Stomach (tissue), 9 donors: ENCODE measurements around the gene FMN1. TPM values are rescaled to one million over a fixed set of nuclear protein-coding genes. Genes with fewer than 3 reads are reported as not detected.
A peak's percentile ranks its signal among the peaks of the same experiment; 100 is the strongest.

Experiments
- DNase-seq, 2 donors: peaks; one replicate each; pipeline versions ENCODE4 v3.0.0 to v3.0.0-alpha.2; 2013 to 2019
- H3K27ac ChIP-seq, 5 donors: fragments of 200-600 bp in 4 of 5; sonication (generic) in 4 of 5; one replicate each; pipeline ENCODE4 v1.5.1; 2013 to 2019; ENCODE audit warnings: mild to moderate bottlenecking in 1 of 5, moderate library complexity in 1 of 5
- H3K27me3 ChIP-seq, 3 donors: fragments of 200-600 bp; sonication (generic); one replicate each; pipeline ENCODE4 v1.5.1; 2017 to 2019; ENCODE audit warnings: mixed run types in 1 of 3
- H3K36me3 ChIP-seq, 4 donors: fragments of 200-600 bp; sonication (generic); 1 replicate in 3 of 4; 2 replicates in 1 of 4; pipeline ENCODE4 v1.5.1; 2016 to 2019
- H3K4me1 ChIP-seq, 4 donors: fragments of 200-600 bp; sonication (generic); one replicate each; pipeline ENCODE4 v1.5.1; 2016 to 2019
- H3K4me3 ChIP-seq, 4 donors: fragments of 200-600 bp; sonication (generic) in 3 of 4; one replicate each; pipeline ENCODE4 v1.5.1; 2016 to 2019; ENCODE audit warnings: mild to moderate bottlenecking in 1 of 4
- H3K9me3 ChIP-seq, 4 donors: fragments of 200-600 bp; sonication (generic); one replicate each; pipeline ENCODE4 v1.5.1; 2016 to 2019
- EP300 ChIP-seq: sonication (generic); formaldehyde crosslinking; IDR thresholded peaks from one replicate; pipeline ENCODE4 v1.6.1; 2017; ENCODE audit warnings: antibody characterized with exemption
- POLR2A ChIP-seq, 4 donors: fragments of 450-650 bp; IDR thresholded peaks; one replicate each; pipeline ENCODE4 v1.6.1; 2016; ENCODE audit warnings: antibody characterized with exemption in 4 of 4, control low read depth in 2 of 4, mild to moderate bottlenecking in 1 of 4, moderate library complexity in 1 of 4
- POLR2AphosphoS5 ChIP-seq, 3 donors: sonication (generic); formaldehyde crosslinking; IDR thresholded peaks; one replicate each; pipeline ENCODE4 v1.6.1; 2016; ENCODE audit warnings: antibody characterized with exemption in 3 of 3
- WGBS, 5 donors: extraction: QIAGEN DNeasy Blood & Tissue Kit in 3 of 5; methylation state at CpG; one replicate each; pipeline versions ENCODE4 v1.1.5 to v1.1.7; 2013 to 2018; 5-methylcytosine and 5-hydroxymethylcytosine counted together
- intact Hi-C: fragments of 100-400 bp; cut with DNase I; formaldehyde crosslinking; loops from one replicate; pipeline ENCODE4 v1.15.1; 2023; ENCODE audit warnings: low total_unique reads
- polyA plus RNA-seq, 3 donors: library from polyadenylated mRNA; stranded (reverse); fragments of 200-250 nt; gene quantifications; one replicate each; pipeline ENCODE4 v1.2.3, GENCODE V29; 2013
- total RNA-seq, 5 donors: library from RNA; depleted of rRNA; stranded (reverse); fragments of >200 nt; gene quantifications; one replicate each; pipeline versions ENCODE4 v1.1.0 to v1.2.3, GENCODE V29; 2014 to 2016
- TF ChIP-seq, protein P1 (sequence below), 7 experiments: fragments of 450-650 bp in 4 of 7; fragments of 200-600 bp in 3 of 7; sonication (generic) in 3 of 7; IDR thresholded peaks; one replicate each; pipeline ENCODE4 v1.5.1; 2016 to 2019; ENCODE audit warnings: antibody characterized with exemption in 7 of 7, control low read depth in 2 of 7, mild to moderate bottlenecking in 1 of 7
- donor health status: healthy with polysubstance abuse.
- donor health status: Bipolar disorder and iron deficiency.
- donor health status: healthy.

The FMN1 gene
- total and polyA plus RNA-seq, 8 donors, result 0.40 to 58.0 (median 22.9) TPM

DNA sequence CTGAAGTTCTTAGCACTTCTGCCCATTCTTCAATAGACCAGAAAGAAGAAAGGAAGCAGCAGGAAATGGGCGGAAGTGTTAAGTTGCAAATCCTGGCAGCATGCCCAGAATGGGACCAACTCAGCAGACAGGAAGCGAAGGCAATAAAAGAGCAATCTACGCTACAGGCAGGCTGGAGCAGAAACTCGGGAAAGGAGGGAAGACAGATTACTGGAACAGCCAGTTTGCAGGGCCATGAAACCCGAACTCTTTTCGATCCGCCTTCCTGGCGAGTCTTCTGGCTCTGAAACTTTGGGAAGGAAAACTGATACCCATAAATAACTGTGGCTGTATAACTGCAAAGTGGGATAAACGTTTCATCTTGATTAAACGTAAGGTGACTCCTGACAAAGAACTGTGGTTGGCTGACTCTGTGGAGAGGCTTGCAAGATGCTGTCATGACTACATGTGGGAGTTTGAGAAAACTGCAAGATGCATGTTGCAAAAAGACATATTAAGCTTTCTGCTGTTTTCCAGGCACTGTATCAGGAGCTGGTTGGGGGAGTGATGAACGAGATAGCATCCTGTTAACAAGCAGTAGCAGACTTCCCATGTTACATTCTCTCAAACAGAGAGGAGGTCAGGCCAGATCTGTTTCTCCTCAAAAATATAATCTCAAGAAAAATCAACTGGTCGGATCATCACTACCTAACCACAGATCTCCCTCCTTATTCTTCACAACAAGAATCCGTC lies 67.8 kb downstream of the FMN1 start:
- no peaks in the 10 kb centered on the region for H3K36me3 ChIP-seq
- H3K4me3 ChIP-seq, result no peak overlapping the region
- WGBS, 5 donors, result 19 to 25% (median 22%) methylated on average over 13 of the region's 13 CpGs
- intact Hi-C loops, result no loop called here
- no peak for TF ChIP-seq EP300
- TF ChIP-seq, protein P1, sequence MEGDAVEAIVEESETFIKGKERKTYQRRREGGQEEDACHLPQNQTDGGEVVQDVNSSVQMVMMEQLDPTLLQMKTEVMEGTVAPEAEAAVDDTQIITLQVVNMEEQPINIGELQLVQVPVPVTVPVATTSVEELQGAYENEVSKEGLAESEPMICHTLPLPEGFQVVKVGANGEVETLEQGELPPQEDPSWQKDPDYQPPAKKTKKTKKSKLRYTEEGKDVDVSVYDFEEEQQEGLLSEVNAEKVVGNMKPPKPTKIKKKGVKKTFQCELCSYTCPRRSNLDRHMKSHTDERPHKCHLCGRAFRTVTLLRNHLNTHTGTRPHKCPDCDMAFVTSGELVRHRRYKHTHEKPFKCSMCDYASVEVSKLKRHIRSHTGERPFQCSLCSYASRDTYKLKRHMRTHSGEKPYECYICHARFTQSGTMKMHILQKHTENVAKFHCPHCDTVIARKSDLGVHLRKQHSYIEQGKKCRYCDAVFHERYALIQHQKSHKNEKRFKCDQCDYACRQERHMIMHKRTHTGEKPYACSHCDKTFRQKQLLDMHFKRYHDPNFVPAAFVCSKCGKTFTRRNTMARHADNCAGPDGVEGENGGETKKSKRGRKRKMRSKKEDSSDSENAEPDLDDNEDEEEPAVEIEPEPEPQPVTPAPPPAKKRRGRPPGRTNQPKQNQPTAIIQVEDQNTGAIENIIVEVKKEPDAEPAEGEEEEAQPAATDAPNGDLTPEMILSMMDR (IDR thresholded peaks at IDR 0.05), result no peak
- TF ChIP-seq POLR2A (IDR thresholded peaks at IDR 0.05), result no peak
- TF ChIP-seq POLR2AphosphoS5 (IDR thresholded peaks at IDR 0.05), result peak in 1 of 3 donors; percentile 44
- peak; percentile 67 to 94 for DNase-seq
- peaks cover 8 to 13% (median 10%) of the 10 kb centered on the region in 4 donors for H3K4me1 ChIP-seq
- H3K27ac ChIP-seq, result peak overlapping the region in 1 of 5 donors; percentile 8
- H3K9me3 ChIP-seq, result no peaks in the 10 kb centered on the region
- no peaks in the 10 kb centered on the region for H3K27me3 ChIP-seq

DNA sequence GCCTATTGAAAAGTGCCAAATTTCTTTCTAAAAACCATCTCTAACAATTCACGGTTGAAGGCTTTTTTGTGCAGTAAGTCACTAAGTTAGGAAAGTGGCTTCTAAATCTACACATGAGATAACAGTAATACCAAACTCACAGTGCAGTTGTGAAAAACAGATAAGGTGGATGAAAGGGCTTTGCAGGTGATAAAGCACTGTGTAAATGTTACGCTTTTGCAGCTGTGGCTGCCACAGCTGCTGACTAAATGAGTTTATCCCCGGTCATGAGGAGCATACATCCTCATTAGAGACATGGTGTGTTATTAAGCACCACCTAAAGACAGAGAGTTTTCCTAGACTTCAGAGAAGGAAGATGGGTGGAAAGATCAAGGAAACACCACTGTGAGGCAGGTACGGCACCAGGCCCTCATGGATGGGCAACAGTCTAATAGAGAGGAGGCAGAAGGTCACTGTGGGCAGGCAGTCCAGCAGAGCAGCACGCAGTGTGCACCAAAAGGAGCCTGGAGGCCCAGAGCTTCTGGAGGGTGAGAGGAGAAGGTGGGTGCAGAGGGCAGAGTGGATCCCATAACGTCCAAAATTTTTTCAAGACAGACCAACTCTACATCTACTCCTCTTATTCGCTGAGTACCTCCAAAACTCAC lies 68.5 kb downstream of the FMN1 start:
- 56 to 71% (median 59%) methylated on average over 7 of the region's 7 CpGs for WGBS, 5 donors

GRCh38 chr15:33124811-33125210 lies 69.7 kb downstream of the FMN1 start:
- peaks cover 8 to 13% (median 10%) of the 10 kb centered on the region in 4 donors for H3K4me1 ChIP-seq
- DNase-seq, result no peak
- H3K27me3 ChIP-seq, result no peaks in the 10 kb centered on the region
- H3K36me3 ChIP-seq, result no peaks in the 10 kb centered on the region
- H3K9me3 ChIP-seq, result no peaks in the 10 kb centered on the region
- TF ChIP-seq POLR2A (IDR thresholded peaks at IDR 0.05) (no peak), EP300 (no peak), POLR2AphosphoS5 (IDR thresholded peaks at IDR 0.05) (no peak)
- TF ChIP-seq, protein P1 (IDR thresholded peaks at IDR 0.05), result no peak
- no peak overlapping the region for H3K27ac ChIP-seq
- intact Hi-C loops, result no loop called here
- H3K4me3 ChIP-seq, result no peak overlapping the region
- WGBS, 5 donors, result 50 to 53% (median 51%) methylated on average over 4 of the region's 4 CpGs

More for the DNA sequence above, 68.5 kb downstream of the FMN1 start:
- intact Hi-C loops, result no loop called here
- H3K9me3 ChIP-seq, result no peaks in the 10 kb centered on the region
- H3K4me1 ChIP-seq, result peaks cover 8 to 13% (median 10%) of the 10 kb centered on the region in 4 donors
- H3K27me3 ChIP-seq, result no peaks in the 10 kb centered on the region
- TF ChIP-seq EP300 (no peak), POLR2A (IDR thresholded peaks at IDR 0.05) (no peak), POLR2AphosphoS5 (IDR thresholded peaks at IDR 0.05) (no peak)
- TF ChIP-seq, protein P1 (IDR thresholded peaks at IDR 0.05), result no peak
- no peak for DNase-seq
- H3K27ac ChIP-seq, result no peak overlapping the region
- no peak overlapping the region for H3K4me3 ChIP-seq
- no peaks in the 10 kb centered on the region for H3K36me3 ChIP-seq

DNA sequence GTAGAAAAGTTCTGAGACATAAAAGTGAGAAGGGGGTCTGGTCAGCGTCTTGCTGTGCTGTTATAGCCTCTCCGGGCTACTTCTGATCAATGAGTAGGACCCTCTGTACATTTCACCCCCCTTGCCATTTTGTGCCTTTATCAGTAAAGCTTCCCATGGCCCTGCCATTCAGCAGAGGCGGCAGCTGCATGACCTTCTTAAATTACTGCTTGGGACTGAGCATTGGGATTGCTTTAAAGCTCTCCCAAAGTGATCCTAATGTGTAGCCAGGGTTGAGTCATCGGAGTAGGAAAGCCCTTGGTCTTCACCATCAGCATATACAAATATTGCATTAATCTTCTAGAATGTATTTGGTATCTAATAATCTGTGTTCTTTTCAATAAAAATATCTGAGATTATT lies 70.2 kb downstream of the FMN1 start:
- no peak for TF ChIP-seq POLR2A (IDR thresholded peaks at IDR 0.05)
- TF ChIP-seq, protein P1 (IDR thresholded peaks at IDR 0.05), result no peak
- TF ChIP-seq POLR2AphosphoS5 (IDR thresholded peaks at IDR 0.05), result no peak
- TF ChIP-seq EP300, result no peak
- H3K4me1 ChIP-seq, result peaks cover 8 to 13% (median 10%) of the 10 kb centered on the region in 4 donors
- intact Hi-C loops, result no loop called here
- H3K27ac ChIP-seq, result no peak overlapping the region
- no peaks in the 10 kb centered on the region for H3K9me3 ChIP-seq
- H3K4me3 ChIP-seq, result no peak overlapping the region
- no peaks in the 10 kb centered on the region for H3K36me3 ChIP-seq
- WGBS, 5 donors, result 78 to 89% (median 84%) methylated on average over 4 of the region's 4 CpGs
- no peak for DNase-seq
- no peaks in the 10 kb centered on the region for H3K27me3 ChIP-seq
